HG02610 (cell line): ENCODE data around the gene TTC31.
A peak's percentile ranks its signal among the peaks of the same experiment; 100 is the strongest.
"Not testable (repeated sequence)": the region's sequence is repeated elsewhere in the genome, so short reads cannot be mapped to it uniquely, and the experiment has no call there.

Experiments
- ATAC-seq: cut with Tn5 transposase; IDR thresholded peaks from one replicate; pipeline ENCODE4 v1.9.1; 2021; ENCODE audit warnings: mild to moderate bottlenecking, moderate library complexity; ENCODE audit not compliant: unreplicated experiment

TTC31 gene

GRCh38 chr2:74457129-74457548, 25.7 kb upstream of the TTC31 start:
- ATAC-seq = no peak

GRCh38 chr2:74457549-74458131, 25.2 kb upstream of the TTC31 start:
- ATAC-seq = peak; percentile 17

- ATAC-seq = peak; percentile 86
Observed at GRCh38 chr2:74458132-74458937, 24.5 kb upstream of the TTC31 start, which contains the start of gene WBP1. TSS of gene WBP1 (plus strand) at chr2:74458438. CDS start at chr2:74458603, 165 bp downstream.

DNA sequence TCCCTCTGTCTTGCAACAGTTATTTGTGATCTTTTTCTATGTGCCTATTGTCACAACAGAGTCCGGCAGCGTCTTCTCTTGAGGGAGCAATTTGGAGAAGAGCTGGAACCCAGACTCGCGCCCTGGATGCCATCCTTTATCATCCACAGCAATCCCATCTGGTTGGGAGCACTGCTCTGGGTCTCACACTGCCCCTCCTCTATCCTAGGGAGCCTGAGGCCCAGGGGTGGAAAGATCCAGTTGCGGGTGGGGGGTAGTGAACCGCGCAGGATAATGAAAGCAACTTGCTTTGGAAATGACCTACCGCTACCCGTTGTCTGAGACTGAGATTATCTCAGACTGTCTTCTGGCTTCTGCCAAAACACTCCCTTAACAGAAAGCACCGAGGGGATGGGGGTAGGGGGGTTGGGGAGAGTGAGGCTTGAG, 23.9 kb upstream of the TTC31 start:
- ATAC-seq = no peak

DNA sequence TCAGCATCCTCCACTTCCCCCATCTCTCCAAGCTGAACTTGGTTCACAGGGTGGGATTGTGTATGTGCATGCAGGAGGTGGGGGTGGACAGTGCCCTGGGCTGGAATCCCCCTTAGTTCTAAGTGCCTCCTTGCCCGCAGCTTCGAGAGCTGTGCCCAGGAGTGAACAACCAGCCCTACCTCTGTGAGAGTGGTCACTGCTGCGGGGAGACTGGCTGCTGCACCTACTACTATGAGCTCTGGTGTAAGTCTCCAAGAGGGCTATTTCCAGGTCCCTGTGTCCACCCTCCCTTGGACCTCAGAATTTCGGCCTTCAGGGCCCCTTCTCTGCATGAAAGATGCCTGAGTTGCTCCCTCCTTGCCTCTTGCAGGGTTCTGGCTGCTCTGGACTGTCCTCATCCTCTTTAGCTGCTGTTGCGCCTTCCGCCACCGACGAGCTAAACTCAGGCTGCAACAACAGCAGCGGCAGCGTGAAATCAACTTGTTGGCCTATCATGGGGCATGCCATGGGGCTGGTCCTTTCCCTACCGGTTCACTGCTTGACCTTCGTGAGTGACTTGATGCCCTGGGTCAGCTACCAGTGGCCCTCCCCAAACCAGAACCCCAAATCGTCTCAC, 23.3 kb upstream of the TTC31 start:
- not testable (repeated sequence) for ATAC-seq

- not testable (repeated sequence) for ATAC-seq
Observed at GRCh38 chr2:74460187-74460586, 22.7 kb upstream of the TTC31 start.

- ATAC-seq = no peak
Observed at GRCh38 chr2:74461187-74462053, 21.5 kb upstream of the TTC31 start.

DNA sequence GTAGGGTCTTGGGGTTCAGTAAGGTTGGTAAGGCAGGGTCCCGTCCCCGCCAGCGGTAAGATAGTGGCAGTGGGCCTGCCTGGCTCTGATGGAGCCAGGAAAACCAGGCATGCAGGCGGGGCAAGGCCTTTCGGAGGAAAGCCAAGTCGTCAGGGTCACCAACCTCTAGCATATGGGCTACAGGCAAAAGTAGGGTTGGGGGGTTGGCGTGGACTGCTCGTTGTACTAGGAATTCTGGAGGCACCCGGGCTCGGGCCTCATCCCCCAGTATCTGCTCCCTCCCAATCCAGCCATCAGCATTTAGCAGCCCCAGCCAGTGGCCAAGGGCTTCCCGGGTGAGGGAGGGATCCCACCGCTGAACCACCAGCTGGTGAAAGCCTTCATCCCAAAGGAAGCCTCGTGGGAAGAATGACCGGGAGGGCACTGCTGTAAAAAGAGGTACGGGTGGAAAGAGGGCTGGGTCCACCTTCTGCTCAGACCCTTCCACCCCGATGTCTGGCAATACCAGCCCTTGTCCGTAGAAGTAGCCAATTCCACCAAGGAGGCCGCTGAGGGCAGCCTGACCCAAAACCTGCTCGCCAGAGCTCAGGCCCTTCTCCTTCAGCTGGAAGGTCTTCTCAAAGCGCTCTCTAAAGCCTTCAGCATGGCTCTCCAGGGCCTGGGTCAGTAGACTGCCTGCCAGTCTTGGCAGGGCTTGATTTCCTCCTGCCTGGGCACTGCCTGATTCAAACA, 20.7 kb upstream of the TTC31 start:
- no peak for ATAC-seq

DNA sequence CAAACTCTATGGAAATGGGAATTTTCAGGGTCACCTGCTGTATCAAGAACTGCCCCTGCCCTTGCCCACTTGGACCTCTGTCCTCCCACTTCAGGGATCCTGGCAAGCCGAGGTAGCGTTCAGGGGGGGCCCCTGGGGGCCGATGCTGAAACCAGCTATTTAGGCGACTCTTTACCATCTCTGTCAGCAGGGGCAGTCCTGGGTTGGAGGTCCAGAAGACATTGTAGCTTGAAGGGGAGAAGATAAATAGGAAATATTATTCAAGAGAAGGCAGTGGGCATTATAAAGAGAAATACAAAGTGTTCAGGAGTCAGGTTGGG, 20.1 kb upstream of the TTC31 start:
- no peak for ATAC-seq

GRCh38 chr2:74464406-74464805, 18.5 kb upstream of the TTC31 start:
- ATAC-seq = no peak

DNA sequence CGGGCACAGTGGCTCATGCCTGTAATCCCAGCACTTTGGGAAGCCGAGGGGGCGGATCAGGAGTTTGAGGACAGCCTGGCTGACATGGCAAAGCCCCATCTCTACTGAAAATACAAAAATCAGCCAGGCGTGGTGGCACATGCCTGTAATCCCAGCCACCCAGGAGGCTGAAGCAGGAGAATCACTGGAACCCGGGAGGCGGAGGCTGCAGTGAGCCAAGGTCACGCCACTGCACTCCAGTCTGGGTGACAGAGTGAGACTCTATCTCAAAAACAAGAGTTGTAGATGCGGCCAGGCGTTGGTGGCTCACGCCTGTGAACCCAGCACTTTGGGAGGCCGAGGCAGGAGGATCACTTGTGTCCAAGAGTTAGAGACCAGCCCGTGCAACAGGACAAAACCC, 12.1 kb upstream of the TTC31 start:
- ATAC-seq = not testable (repeated sequence)

DNA sequence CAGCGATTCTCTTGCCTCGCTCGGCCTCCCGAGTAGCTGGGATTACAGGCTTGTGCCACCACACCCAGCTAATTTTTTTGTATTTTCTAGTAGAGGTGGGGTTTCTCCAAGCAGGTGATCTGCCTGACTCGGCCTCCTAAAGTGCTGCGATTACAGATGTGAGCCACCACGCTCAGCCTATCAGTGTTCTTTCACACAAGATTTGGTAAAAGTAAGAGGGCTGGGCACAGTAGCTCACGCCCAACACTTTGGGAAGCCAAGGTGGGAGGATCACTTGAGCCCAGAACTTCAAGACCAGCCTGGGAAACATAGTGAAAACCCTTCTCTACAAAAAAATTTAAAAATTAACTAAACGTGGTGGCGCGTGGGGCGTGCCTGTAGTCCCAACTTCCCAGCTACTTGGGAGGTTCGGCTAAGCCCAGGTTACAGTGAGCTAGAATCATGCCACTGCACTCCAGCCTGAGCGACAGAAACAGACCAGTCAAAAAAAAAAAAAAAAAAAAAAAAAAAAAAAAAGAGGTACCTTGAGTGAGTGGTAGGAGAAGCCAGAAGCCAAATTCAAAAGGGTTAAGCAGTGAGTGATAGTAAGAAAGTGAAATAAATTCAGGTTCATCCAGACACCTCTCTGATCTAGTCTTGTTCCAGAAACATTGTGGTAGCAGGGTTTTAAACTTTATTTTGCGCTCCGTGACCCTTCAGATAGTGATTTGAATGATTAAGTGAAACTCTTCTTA, 11.4 kb upstream of the TTC31 start:
- ATAC-seq = no peak

GRCh38 chr2:74472086-74472944, 10.6 kb upstream of the TTC31 start, which contains the start of gene MRPL53:
TSS of gene MRPL53 (minus strand) at chr2:74472680. CDS start at chr2:74472660, 20 bp downstream.
- peak; percentile 92 for ATAC-seq

DNA sequence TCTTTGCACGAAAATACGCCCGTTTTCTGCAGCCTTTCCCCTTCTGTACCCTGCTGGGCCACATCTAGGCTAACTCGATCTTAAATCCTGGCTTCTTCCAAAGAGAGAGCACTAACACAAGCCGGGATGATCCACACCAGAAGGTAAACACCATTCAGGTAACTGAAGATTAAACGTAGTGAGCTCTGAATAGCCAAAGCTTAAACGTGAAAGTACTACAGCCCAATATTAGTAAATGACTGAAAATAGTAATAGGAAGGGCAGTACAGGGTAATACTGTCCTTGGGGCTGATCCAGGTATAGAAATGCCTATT, 10.0 kb upstream of the TTC31 start:
- ATAC-seq = no peak

- ATAC-seq = no peak
Observed at GRCh38 chr2:74474481-74474880, 8.4 kb upstream of the TTC31 start.

DNA sequence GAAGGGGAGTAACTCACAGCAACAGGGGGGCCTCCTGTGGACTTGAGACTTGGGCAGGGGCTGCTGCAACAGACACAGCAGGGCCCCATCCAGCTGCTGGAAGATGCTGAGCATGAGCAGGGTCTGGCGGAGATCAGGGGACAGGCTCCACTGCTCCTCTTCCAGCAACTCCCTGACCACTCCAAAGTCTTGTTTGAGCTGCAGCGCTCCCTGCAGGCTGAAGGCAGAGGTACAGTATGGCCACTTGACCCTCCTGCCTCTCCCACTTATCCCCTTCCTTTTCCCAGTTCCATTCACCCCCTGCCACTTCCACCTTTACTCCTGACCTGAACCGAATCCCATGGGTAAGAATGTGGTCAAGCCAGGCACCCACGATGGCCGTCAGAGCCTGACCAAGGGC, 8.0 kb upstream of the TTC31 start:
- no peak for ATAC-seq

GRCh38 chr2:74481431-74481830, 1.4 kb upstream of the TTC31 start:
- ATAC-seq = no peak

GRCh38 chr2:74481961-74482800, 700 bp upstream of the TTC31 start:
- peak; percentile 34 for ATAC-seq
